ENCODE measurements around the gene CASP2.

Gene CASP2

GRCh38 chr7:143321734-143322133 lies 33.6 kb downstream of the CASP2 start:
- no peak for DNase-seq (ENCODE audit: insufficient read length)
- FAIRE-seq = no peak
- TF ChIP-seq POLR2A (IDR thresholded peaks at IDR 0.05; ENCODE audit: low read depth, low read length) (no peak), TAF1 (IDR thresholded peaks at IDR 0.05; ENCODE audit: borderline replicate concordance, low read depth, low read length) (no peak), POLR2AphosphoS5 (IDR thresholded peaks at IDR 0.05; ENCODE audit: low read depth, low read length) (no peak)

GRCh38 chr7:143322760-143323633 lies 34.8 kb downstream of the CASP2 start:
- DNase-seq (ENCODE audit: insufficient read length) = no peak
- no peak for FAIRE-seq
- TF ChIP-seq TAF1 (IDR thresholded peaks at IDR 0.05; ENCODE audit: borderline replicate concordance, low read depth, low read length) = no peak
- no peak for TF ChIP-seq POLR2AphosphoS5 (IDR thresholded peaks at IDR 0.05; ENCODE audit: low read depth, low read length)
- no peak for TF ChIP-seq POLR2A (IDR thresholded peaks at IDR 0.05; ENCODE audit: low read depth, low read length)

- DNase-seq (ENCODE audit: insufficient read length) (no peak), FAIRE-seq (no peak)
- TF ChIP-seq TAF1 (IDR thresholded peaks at IDR 0.05; ENCODE audit: borderline replicate concordance, low read depth, low read length) = no peak
- TF ChIP-seq POLR2AphosphoS5 (IDR thresholded peaks at IDR 0.05; ENCODE audit: low read depth, low read length) = no peak
- no peak for TF ChIP-seq POLR2A (IDR thresholded peaks at IDR 0.05; ENCODE audit: low read depth, low read length)
These were observed 35.5 kb downstream of the CASP2 start for GRCh38 chr7:143323653-143324052.

DNA sequence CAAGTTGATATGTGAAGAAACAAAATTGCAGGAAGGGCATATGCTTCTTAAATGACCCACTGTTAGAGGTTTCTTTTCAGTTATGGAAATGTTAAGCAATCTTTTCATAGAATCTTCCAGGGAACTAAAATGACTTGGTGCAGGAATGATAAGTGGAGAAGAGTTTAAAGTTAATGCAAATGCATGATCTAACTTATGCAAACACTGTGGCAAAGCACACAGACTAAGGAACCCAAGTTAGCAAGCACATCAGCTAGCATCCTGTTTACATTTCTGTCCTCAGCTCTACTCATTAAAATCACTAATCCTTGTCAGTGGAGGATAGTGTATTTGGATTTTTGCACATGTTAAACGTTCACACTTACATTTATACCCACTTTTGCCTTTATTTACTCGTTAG lies 37.1 kb downstream of the CASP2 start:
- FAIRE-seq = no peak
- TF ChIP-seq POLR2AphosphoS5 (IDR thresholded peaks at IDR 0.05; ENCODE audit: low read depth, low read length) (no peak), TAF1 (IDR thresholded peaks at IDR 0.05; ENCODE audit: borderline replicate concordance, low read depth, low read length) (no peak), POLR2A (IDR thresholded peaks at IDR 0.05; ENCODE audit: low read depth, low read length) (no peak)
- DNase-seq (ENCODE audit: insufficient read length) = no peak

- TF ChIP-seq POLR2A (IDR thresholded peaks at IDR 0.05; ENCODE audit: low read depth, low read length) (no peak), TAF1 (IDR thresholded peaks at IDR 0.05; ENCODE audit: borderline replicate concordance, low read depth, low read length) (no peak), POLR2AphosphoS5 (IDR thresholded peaks at IDR 0.05; ENCODE audit: low read depth, low read length) (no peak)
- no peak for DNase-seq (ENCODE audit: insufficient read length)
- no peak for FAIRE-seq
These were observed 39.8 kb downstream of the CASP2 start for GRCh38 chr7:143327903-143328302.

- no peak for DNase-seq (ENCODE audit: insufficient read length)
- no peak for FAIRE-seq
- TF ChIP-seq POLR2A (IDR thresholded peaks at IDR 0.05; ENCODE audit: low read depth, low read length) (no peak), TAF1 (IDR thresholded peaks at IDR 0.05; ENCODE audit: borderline replicate concordance, low read depth, low read length) (no peak), POLR2AphosphoS5 (IDR thresholded peaks at IDR 0.05; ENCODE audit: low read depth, low read length) (no peak)
These were observed 41.5 kb downstream of the CASP2 start for GRCh38 chr7:143329471-143330170.

- FAIRE-seq (no peak), DNase-seq (ENCODE audit: insufficient read length) (no peak)
- TF ChIP-seq TAF1 (IDR thresholded peaks at IDR 0.05; ENCODE audit: borderline replicate concordance, low read depth, low read length) = no peak
These were observed 43.1 kb downstream of the CASP2 start for GRCh38 chr7:143331179-143331801.

DNA sequence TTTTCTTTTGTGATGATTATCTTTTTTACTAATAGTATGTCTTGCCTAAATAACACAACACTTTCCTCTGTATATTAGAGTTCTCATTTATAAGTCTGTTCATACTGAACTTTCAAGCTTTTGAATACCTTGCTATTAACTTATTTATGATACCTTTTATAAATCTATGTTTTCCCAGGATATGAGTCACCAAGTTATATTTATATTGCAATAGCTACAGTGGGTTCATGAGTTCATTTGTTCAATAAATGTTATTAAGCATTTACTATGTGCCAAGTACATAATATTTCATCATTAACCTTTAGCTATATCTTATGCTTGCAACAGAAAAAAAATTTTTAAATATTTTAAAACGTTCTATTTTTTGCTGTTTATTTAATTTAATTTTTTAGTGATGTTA lies 46.1 kb downstream of the CASP2 start:
- DNase-seq (ENCODE audit: insufficient read length) (no peak), FAIRE-seq (no peak)
- TF ChIP-seq POLR2AphosphoS5 (IDR thresholded peaks at IDR 0.05; ENCODE audit: low read depth, low read length) (no peak), POLR2A (IDR thresholded peaks at IDR 0.05; ENCODE audit: low read depth, low read length) (no peak), TAF1 (IDR thresholded peaks at IDR 0.05; ENCODE audit: borderline replicate concordance, low read depth, low read length) (no peak)

DNA sequence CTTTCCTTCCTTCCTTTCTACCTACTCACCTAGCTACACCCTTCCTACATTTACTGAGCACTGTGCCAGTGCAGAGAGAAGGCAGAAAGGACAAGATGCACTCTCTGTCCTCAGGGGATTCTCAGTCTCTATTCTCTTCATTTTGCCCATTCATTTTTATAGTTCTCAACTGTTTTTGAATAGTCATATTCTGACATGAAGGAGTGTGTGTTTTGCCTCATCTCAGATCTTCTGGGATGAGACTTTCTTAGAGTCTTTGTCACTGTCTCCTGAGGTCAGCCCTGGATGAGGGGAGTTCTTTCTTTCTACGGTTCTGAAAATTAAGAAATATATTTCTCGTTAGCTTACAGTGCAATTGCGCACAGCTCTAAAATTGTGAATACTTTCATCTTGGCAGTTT lies 49.1 kb downstream of the CASP2 start:
- no peak for DNase-seq (ENCODE audit: insufficient read length)
- no peak for FAIRE-seq
- no peak for TF ChIP-seq TAF1 (IDR thresholded peaks at IDR 0.05; ENCODE audit: borderline replicate concordance, low read depth, low read length)
- TF ChIP-seq POLR2A (IDR thresholded peaks at IDR 0.05; ENCODE audit: low read depth, low read length) = no peak
- no peak for TF ChIP-seq POLR2AphosphoS5 (IDR thresholded peaks at IDR 0.05; ENCODE audit: low read depth, low read length)

- FAIRE-seq (no peak), DNase-seq (ENCODE audit: insufficient read length) (no peak)
- TF ChIP-seq POLR2AphosphoS5 (IDR thresholded peaks at IDR 0.05; ENCODE audit: low read depth, low read length) (no peak), POLR2A (IDR thresholded peaks at IDR 0.05; ENCODE audit: low read depth, low read length) (no peak), TAF1 (IDR thresholded peaks at IDR 0.05; ENCODE audit: borderline replicate concordance, low read depth, low read length) (no peak)
These were observed 53.7 kb downstream of the CASP2 start for GRCh38 chr7:143341842-143342241.

DNA sequence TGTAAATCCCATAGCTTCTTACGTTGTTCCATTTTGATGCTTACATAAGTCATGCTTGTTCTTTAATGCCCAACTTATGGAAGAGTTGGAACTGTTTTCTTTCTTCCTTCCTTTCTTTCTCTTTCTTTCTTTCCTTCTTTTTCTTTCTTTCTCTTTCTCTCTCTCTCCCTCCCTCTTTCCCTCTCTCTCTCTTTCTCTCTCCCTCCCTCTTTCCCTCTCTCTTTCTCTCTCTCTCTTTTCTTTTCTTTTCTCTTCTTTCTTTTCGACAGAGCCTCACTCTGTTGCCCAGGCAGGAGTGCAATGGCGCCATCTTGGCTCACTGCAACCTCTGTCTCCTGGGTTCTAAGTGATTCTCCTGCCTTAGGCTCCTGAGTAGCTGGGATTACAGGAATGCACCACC lies 55.4 kb downstream of the CASP2 start:
- DNase-seq (ENCODE audit: insufficient read length) = no peak
- no peak for TF ChIP-seq TAF1 (IDR thresholded peaks at IDR 0.05; ENCODE audit: borderline replicate concordance, low read depth, low read length)
- no peak for TF ChIP-seq POLR2AphosphoS5 (IDR thresholded peaks at IDR 0.05; ENCODE audit: low read depth, low read length)
- no peak for TF ChIP-seq POLR2A (IDR thresholded peaks at IDR 0.05; ENCODE audit: low read depth, low read length)

More for the DNA sequence above, 55.4 kb downstream of the CASP2 start:
- FAIRE-seq = no peak
